ENCODE results near the gene NOTCH4. TPM values are rescaled to one million over a fixed set of nuclear protein-coding genes. Genes with fewer than 3 reads are reported as not detected.

The NOTCH4 gene
- total and polyA plus RNA-seq, 9 of the 15 experiments (the other 6 are each of a cell fraction or from before 2014, with no cell fraction given) = 0.24 to 4.3 (median 1.7) TPM

DNA sequence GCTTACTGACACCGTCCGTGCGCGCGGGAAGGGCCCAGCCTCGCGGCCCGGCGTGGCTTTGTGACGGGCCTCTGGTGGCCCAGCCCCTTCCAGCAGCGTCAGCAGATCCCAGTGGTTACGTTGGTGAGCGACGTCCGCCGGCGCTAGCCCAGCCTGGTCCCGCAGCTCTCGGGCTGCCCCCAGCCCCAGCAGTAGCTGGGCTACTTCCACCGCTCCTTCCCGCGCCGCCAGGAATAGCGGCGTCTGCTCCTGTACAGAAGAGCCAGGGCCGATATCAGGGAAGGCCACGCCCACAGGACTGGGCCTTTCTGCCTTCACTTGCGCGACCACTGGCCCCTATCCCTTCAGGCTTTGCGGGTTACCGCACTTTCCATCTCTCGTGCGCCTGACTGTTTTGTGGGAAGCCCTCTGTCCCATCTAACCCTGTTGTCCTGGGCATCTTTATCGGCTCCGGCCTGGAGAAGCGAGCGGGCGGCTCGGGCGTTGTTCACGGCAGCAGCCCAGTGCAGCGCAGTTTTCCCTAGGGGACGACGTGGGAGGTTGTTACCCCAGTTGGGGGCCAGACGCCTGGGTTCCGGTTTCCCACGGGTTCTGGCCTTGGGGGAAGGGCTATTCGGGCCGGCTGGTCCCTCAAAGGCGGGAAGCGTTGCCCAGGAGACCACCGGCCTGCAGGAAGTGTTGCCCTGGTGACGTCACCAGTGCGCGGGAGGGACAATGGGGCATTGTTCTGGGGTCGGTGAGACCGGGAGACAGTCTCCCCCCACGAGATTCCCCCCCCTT lies 27.8 kb downstream of the NOTCH4 start (continued):
- TF ChIP-seq, protein P1, sequence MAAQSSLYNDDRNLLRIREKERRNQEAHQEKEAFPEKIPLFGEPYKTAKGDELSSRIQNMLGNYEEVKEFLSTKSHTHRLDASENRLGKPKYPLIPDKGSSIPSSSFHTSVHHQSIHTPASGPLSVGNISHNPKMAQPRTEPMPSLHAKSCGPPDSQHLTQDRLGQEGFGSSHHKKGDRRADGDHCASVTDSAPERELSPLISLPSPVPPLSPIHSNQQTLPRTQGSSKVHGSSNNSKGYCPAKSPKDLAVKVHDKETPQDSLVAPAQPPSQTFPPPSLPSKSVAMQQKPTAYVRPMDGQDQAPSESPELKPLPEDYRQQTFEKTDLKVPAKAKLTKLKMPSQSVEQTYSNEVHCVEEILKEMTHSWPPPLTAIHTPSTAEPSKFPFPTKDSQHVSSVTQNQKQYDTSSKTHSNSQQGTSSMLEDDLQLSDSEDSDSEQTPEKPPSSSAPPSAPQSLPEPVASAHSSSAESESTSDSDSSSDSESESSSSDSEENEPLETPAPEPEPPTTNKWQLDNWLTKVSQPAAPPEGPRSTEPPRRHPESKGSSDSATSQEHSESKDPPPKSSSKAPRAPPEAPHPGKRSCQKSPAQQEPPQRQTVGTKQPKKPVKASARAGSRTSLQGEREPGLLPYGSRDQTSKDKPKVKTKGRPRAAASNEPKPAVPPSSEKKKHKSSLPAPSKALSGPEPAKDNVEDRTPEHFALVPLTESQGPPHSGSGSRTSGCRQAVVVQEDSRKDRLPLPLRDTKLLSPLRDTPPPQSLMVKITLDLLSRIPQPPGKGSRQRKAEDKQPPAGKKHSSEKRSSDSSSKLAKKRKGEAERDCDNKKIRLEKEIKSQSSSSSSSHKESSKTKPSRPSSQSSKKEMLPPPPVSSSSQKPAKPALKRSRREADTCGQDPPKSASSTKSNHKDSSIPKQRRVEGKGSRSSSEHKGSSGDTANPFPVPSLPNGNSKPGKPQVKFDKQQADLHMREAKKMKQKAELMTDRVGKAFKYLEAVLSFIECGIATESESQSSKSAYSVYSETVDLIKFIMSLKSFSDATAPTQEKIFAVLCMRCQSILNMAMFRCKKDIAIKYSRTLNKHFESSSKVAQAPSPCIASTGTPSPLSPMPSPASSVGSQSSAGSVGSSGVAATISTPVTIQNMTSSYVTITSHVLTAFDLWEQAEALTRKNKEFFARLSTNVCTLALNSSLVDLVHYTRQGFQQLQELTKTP (IDR thresholded peaks at IDR 0.05; ENCODE audit: low read depth in 1 of 2, partially characterized antibody in 2 of 2) = peak in 1 of 2 experiments; percentile 80
- TF ChIP-seq SP1 (CRISPR knock-in tag; IDR thresholded peaks at IDR 0.05) (peak; percentile 98), CREM (IDR thresholded peaks at IDR 0.05; ENCODE audit: low read depth) (peak; percentile 99), NBN (IDR thresholded peaks at IDR 0.05; ENCODE audit: low read depth) (peak; percentile 93), ZBTB1 (CRISPR knock-in tag; IDR thresholded peaks at IDR 0.05; ENCODE audit: borderline replicate concordance, low read depth) (no peak; the same call in 1 of the 2 replicates), SMAD2 (IDR thresholded peaks at IDR 0.05; ENCODE audit: low read depth, low read length) (no peak), ZNF175 (CRISPR knock-in tag; IDR thresholded peaks at IDR 0.05; ENCODE audit: low read depth) (peak; percentile 7; the same call in 1 of the 2 replicates), OTX1 (CRISPR knock-in tag; IDR thresholded peaks at IDR 0.05) (peak; percentile 64), ESRRB (CRISPR knock-in tag; IDR thresholded peaks at IDR 0.05; ENCODE audit: borderline replicate concordance) (0 out of 2 replicates have a peak, but pooled peaks have one; percentile 45), ATF7 (IDR thresholded peaks at IDR 0.05) (peak; percentile 98), NCOA1 (IDR thresholded peaks at IDR 0.05; ENCODE audit: low read depth) (0 out of 2 replicates have a peak, but pooled peaks have one; percentile 13), MEF2D (tag; conservative IDR thresholded peaks at IDR 0.05; ENCODE audit: low read depth) (no peak), ZNF584 (CRISPR knock-in tag; IDR thresholded peaks at IDR 0.05; ENCODE audit: low read depth) (peak; percentile 85; the same call in 1 of the 2 replicates), CBX2 (IDR thresholded peaks at IDR 0.05; ENCODE audit: insufficient read depth, low read length, poor library complexity, severe bottlenecking) (no peak), TARDBP (IDR thresholded peaks at IDR 0.05) (peak; percentile 33; the same call in 1 of the 2 replicates)
- TF ChIP-seq, protein P2, sequence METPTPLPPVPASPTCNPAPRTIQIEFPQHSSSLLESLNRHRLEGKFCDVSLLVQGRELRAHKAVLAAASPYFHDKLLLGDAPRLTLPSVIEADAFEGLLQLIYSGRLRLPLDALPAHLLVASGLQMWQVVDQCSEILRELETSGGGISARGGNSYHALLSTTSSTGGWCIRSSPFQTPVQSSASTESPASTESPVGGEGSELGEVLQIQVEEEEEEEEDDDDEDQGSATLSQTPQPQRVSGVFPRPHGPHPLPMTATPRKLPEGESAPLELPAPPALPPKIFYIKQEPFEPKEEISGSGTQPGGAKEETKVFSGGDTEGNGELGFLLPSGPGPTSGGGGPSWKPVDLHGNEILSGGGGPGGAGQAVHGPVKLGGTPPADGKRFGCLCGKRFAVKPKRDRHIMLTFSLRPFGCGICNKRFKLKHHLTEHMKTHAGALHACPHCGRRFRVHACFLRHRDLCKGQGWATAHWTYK (CRISPR knock-in tag; IDR thresholded peaks at IDR 0.05) = peak; percentile 49; the same call in 1 of the 2 replicates
- TF ChIP-seq, protein P3, sequence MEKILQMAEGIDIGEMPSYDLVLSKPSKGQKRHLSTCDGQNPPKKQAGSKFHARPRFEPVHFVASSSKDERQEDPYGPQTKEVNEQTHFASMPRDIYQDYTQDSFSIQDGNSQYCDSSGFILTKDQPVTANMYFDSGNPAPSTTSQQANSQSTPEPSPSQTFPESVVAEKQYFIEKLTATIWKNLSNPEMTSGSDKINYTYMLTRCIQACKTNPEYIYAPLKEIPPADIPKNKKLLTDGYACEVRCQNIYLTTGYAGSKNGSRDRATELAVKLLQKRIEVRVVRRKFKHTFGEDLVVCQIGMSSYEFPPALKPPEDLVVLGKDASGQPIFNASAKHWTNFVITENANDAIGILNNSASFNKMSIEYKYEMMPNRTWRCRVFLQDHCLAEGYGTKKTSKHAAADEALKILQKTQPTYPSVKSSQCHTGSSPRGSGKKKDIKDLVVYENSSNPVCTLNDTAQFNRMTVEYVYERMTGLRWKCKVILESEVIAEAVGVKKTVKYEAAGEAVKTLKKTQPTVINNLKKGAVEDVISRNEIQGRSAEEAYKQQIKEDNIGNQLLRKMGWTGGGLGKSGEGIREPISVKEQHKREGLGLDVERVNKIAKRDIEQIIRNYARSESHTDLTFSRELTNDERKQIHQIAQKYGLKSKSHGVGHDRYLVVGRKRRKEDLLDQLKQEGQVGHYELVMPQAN (IDR thresholded peaks at IDR 0.05; ENCODE audit: borderline replicate concordance) = peak; percentile 84
- TF ChIP-seq, protein P4, sequence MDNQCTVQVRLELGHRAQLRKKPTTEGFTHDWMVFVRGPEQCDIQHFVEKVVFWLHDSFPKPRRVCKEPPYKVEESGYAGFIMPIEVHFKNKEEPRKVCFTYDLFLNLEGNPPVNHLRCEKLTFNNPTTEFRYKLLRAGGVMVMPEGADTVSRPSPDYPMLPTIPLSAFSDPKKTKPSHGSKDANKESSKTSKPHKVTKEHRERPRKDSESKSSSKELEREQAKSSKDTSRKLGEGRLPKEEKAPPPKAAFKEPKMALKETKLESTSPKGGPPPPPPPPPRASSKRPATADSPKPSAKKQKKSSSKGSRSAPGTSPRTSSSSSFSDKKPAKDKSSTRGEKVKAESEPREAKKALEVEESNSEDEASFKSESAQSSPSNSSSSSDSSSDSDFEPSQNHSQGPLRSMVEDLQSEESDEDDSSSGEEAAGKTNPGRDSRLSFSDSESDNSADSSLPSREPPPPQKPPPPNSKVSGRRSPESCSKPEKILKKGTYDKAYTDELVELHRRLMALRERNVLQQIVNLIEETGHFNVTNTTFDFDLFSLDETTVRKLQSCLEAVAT (IDR thresholded peaks at IDR 0.05) = peak in 1 of 2 experiments; percentile 68; a peak in 1 of 4 replicates

All from K562 (cell line).